Measurements from ENCODE around the gene LRRTM4.
"Not testable (repeated sequence)": the region's sequence is repeated elsewhere in the genome, so short reads cannot be mapped to it uniquely, and the experiment has no call there.

The LRRTM4 gene

DNA sequence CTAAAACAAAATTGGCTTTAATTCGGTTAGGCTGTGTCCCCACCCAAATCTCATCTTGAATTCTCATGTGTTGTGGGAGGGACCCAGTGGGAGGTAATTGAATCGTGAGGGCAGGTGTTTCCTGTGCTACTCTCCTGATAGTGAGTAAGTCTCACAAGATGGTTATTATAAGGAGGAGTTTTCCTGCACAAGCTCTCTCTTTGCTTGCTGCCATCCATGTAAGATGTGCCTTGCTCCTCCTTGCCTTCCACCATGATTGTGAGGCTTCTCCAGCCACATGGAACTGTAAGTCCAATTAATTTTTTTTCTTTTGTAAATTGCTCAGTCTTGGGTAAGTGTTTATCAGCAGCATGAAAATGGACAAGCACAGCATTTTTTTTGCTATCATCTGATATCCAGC lies 476.7 kb downstream of the LRRTM4 start:
- not testable (repeated sequence) for H3K27ac Mint-ChIP-seq, H3K36me3 Mint-ChIP-seq, H3K27me3 Mint-ChIP-seq, H3K4me3 Mint-ChIP-seq, H3K9me3 Mint-ChIP-seq, H3K4me1 Mint-ChIP-seq

DNA sequence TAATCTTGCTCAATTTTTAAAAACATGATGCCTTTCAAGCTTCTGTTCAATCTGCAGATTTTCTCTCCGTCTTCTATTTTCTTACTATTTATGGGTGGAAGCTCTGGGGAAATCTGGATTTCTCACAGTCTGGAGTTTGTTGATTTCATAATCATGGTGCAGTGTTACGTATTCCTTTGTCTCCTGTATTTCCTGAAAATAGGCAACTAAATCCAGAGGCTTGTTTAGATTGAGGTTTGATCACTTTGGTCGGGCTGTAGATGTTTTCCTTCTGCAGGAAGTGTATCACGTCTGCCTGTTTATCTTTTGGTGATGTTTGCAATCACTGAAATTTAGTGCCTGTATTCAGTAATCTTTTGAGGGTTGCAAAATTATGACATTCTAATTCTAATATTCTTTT lies 487.7 kb downstream of the LRRTM4 start:
- Mint-ChIP-seq H3K36me3 (no peaks in the 10 kb centered on the region), H3K27me3 (no peaks in the 10 kb centered on the region), H3K4me1 (no peaks in the 10 kb centered on the region), H3K27ac (no peak overlapping the region), H3K4me3 (no peak overlapping the region), H3K9me3 (peaks cover 5% of the 10 kb centered on the region)

GRCh38 chr2:77029237-77029636 lies 492.9 kb downstream of the LRRTM4 start:
- H3K4me1 Mint-ChIP-seq, H3K4me3 Mint-ChIP-seq, H3K27ac Mint-ChIP-seq, H3K36me3 Mint-ChIP-seq, H3K9me3 Mint-ChIP-seq, H3K27me3 Mint-ChIP-seq: not testable (repeated sequence)

DNA sequence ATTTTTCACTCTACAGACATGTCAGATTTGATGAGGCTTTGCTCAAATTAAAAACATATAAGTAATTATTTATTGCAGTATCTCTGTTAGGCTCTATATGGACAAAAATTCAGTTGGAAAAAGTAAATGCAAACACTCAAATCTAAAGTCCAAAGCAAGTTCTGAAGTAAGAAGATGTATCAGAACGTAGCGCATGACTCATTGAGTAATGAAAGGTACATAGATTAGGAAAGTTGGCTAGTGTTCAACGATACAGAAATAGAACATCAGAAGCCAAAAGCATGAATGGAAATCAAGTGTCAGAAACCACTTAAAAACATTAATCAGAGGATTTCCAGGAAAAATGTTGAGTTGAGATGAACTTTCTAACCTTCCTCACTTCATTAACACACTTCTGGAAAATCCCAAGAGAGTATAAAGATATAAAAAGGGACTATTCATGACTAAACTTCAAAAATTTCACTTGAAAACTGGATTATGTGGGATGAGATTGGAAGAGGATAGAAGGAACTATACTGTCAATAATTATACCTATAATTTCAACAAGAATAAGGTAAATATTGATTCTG lies 494.1 kb downstream of the LRRTM4 start:
- Mint-ChIP-seq H3K27ac (no peak overlapping the region), H3K4me3 (no peak overlapping the region), H3K36me3 (no peaks in the 10 kb centered on the region), H3K4me1 (no peaks in the 10 kb centered on the region), H3K9me3 (peaks cover 5% of the 10 kb centered on the region), H3K27me3 (no peaks in the 10 kb centered on the region)

DNA sequence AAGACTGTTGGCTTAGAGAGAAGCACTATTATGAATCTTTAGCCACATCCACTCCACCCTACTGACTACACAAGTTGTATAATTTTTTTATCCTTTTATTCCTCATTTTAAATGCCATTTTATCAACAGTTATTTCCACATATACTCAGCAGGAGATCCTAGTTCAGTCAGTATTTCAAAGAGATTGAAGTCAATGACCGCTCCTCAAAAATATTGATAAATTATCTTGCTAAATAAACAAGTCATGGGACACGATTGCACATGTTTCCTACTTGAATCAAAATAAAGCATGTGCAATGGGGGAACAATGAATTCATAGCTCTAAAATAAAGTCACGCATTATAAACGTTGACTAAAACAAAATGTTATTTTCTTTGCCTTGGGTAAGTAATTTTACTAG lies 496.5 kb downstream of the LRRTM4 start:
- no peaks in the 10 kb centered on the region for H3K27me3 Mint-ChIP-seq
- H3K9me3 Mint-ChIP-seq: peaks cover 5% of the 10 kb centered on the region
- H3K4me1 Mint-ChIP-seq: no peaks in the 10 kb centered on the region
- no peak overlapping the region for H3K27ac Mint-ChIP-seq
- H3K4me3 Mint-ChIP-seq: no peak overlapping the region
- no peaks in the 10 kb centered on the region for H3K36me3 Mint-ChIP-seq

DNA sequence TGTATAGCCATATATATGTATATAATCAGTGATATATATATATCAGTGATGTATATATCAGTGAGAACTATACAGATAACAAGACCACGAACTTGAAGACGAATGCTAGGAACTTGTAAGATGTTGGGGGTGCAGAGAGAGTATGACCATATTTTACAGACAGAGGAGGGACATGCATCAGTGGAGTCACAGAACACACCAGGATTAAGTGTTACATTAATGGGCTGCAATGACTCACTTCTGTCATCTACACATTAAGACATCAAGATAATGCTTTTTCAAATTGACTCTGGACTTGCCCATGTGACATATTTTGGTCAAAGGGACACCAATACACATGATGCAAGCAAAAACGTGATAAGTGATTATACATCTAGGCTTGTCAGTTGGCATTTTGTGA lies 501.0 kb downstream of the LRRTM4 start:
- no peak overlapping the region for H3K27ac Mint-ChIP-seq
- no peaks in the 10 kb centered on the region for H3K27me3 Mint-ChIP-seq
- no peaks in the 10 kb centered on the region for H3K36me3 Mint-ChIP-seq
- H3K4me1 Mint-ChIP-seq: no peaks in the 10 kb centered on the region
- H3K4me3 Mint-ChIP-seq: no peak overlapping the region
- H3K9me3 Mint-ChIP-seq: no peaks in the 10 kb centered on the region

GRCh38 chr2:77018219-77018618 lies 504.0 kb downstream of the LRRTM4 start:
- Mint-ChIP-seq H3K27me3 (no peaks in the 10 kb centered on the region), H3K36me3 (no peaks in the 10 kb centered on the region), H3K4me1 (no peaks in the 10 kb centered on the region), H3K27ac (no peak overlapping the region), H3K9me3 (no peaks in the 10 kb centered on the region), H3K4me3 (no peak overlapping the region)

- H3K4me1 Mint-ChIP-seq: no peaks in the 10 kb centered on the region
- no peaks in the 10 kb centered on the region for H3K27me3 Mint-ChIP-seq
- H3K4me3 Mint-ChIP-seq: no peak overlapping the region
- H3K36me3 Mint-ChIP-seq: no peaks in the 10 kb centered on the region
- no peaks in the 10 kb centered on the region for H3K9me3 Mint-ChIP-seq
- H3K27ac Mint-ChIP-seq: no peak overlapping the region
Measured at GRCh38 chr2:77017355-77017745, 504.8 kb downstream of the LRRTM4 start.

DNA sequence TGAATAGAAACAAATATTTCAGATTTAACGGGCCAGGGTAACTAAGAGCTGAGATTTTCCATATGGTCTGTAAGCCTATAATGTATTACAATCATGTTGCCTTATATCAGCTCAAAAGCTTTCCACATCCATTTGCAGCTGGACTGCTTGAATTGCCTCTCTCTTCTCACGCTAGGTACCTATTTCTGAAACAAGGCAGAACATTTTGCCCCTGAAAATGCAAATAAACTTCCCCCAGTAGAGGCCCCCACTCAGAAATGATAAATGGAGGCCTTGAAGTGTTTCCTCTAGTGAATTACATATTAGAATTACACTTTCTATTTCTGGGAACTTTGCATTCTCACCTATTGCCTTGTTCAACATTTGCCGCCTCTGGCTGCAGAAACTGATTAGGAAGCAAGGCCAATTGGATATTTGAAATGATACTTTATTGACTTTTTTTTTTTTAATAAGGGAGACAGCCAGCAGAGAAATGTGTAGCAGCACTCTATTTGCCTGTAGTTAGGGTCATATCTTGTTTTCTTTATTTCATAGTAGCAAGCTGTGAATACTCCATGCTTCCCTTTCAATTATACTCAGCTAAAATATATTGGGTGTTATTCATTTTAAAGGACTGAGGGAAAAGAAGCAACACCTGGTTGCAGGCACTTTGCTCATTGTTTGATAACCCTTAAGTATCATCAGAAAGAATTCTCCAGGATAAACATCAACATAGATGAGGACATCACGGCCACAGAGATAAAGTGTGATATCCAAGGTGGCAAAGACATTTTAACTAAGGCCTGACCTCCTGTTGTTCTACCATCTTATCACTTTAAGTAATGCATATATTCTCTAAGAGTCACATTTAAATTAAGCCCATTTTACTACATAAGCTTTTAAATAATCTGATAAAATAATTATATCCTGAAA lies 505.5 kb downstream of the LRRTM4 start:
- Mint-ChIP-seq H3K4me1 (no peaks in the 10 kb centered on the region), H3K4me3 (no peak overlapping the region), H3K9me3 (no peaks in the 10 kb centered on the region), H3K27me3 (no peaks in the 10 kb centered on the region), H3K36me3 (no peaks in the 10 kb centered on the region), H3K27ac (no peak overlapping the region)

DNA sequence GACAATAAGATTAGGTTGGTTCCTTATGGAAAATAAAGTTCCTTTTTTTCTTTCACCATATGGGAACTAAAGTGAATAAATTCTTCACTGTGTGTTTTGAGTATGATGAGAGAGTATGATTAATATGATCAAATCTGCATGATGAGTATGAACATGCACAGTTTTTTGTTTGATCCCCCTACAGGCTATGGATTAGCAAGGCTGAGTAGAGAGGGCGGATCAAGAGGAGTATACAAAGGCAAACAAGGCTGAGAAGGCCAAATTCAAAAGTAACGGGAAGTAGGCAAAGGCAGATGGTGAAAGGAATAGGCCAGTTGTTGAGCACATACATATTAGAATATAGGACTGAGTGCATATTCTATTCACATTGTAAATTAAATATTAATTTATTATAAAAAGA lies 508.2 kb downstream of the LRRTM4 start:
- Mint-ChIP-seq H3K4me1 (no peaks in the 10 kb centered on the region), H3K27me3 (no peaks in the 10 kb centered on the region), H3K27ac (no peak overlapping the region), H3K9me3 (no peaks in the 10 kb centered on the region), H3K4me3 (no peak overlapping the region), H3K36me3 (no peaks in the 10 kb centered on the region)

- Mint-ChIP-seq H3K27me3 (no peaks in the 10 kb centered on the region), H3K9me3 (no peaks in the 10 kb centered on the region), H3K4me1 (no peaks in the 10 kb centered on the region), H3K36me3 (no peaks in the 10 kb centered on the region), H3K27ac (no peak overlapping the region), H3K4me3 (no peak overlapping the region)
Measured at GRCh38 chr2:77013457-77013856, 508.7 kb downstream of the LRRTM4 start.

GRCh38 chr2:77009307-77009706 lies 512.9 kb downstream of the LRRTM4 start:
- no peak overlapping the region for H3K27ac Mint-ChIP-seq
- no peaks in the 10 kb centered on the region for H3K4me1 Mint-ChIP-seq
- no peaks in the 10 kb centered on the region for H3K27me3 Mint-ChIP-seq
- H3K36me3 Mint-ChIP-seq: no peaks in the 10 kb centered on the region
- peaks cover 4% of the 10 kb centered on the region for H3K9me3 Mint-ChIP-seq
- no peak overlapping the region for H3K4me3 Mint-ChIP-seq

GRCh38 chr2:77008853-77009252 lies 513.3 kb downstream of the LRRTM4 start:
- peaks cover 4% of the 10 kb centered on the region for H3K9me3 Mint-ChIP-seq
- H3K4me3 Mint-ChIP-seq: no peak overlapping the region

DNA sequence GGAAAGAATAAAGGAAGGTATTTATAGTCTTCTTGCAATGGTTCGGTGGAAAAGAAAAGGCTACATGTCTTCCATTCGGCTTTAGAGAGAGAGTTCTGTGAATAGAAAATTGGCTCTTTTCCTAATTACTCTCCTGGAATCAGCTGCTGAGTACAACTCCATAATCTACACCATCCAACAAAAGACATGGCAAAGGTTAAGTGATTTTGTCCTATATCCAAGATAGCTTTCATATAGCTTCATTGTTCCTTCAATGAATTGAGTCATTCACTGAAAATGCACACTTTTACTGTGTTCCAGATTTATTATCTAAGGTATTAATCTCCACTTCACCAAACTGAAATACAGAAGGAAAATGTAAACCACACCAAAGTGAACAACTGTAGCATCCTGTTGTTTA lies 514.5 kb downstream of the LRRTM4 start:
- no peak overlapping the region for H3K27ac Mint-ChIP-seq
- H3K9me3 Mint-ChIP-seq: peaks cover 4% of the 10 kb centered on the region
- H3K4me1 Mint-ChIP-seq: no peaks in the 10 kb centered on the region
- H3K36me3 Mint-ChIP-seq: no peaks in the 10 kb centered on the region
- H3K4me3 Mint-ChIP-seq: no peak overlapping the region
- no peaks in the 10 kb centered on the region for H3K27me3 Mint-ChIP-seq

More at GRCh38 chr2:77008853-77009252, 513.3 kb downstream of the LRRTM4 start:
- Mint-ChIP-seq H3K27ac (no peak overlapping the region), H3K27me3 (no peaks in the 10 kb centered on the region), H3K36me3 (no peaks in the 10 kb centered on the region), H3K4me1 (no peaks in the 10 kb centered on the region)

- Mint-ChIP-seq H3K27ac (no peak overlapping the region), H3K4me3 (no peak overlapping the region), H3K36me3 (no peaks in the 10 kb centered on the region), H3K4me1 (no peaks in the 10 kb centered on the region), H3K27me3 (no peaks in the 10 kb centered on the region), H3K9me3 (peaks cover 4% of the 10 kb centered on the region)
Measured at GRCh38 chr2:77005522-77005921, 516.7 kb downstream of the LRRTM4 start.

DNA sequence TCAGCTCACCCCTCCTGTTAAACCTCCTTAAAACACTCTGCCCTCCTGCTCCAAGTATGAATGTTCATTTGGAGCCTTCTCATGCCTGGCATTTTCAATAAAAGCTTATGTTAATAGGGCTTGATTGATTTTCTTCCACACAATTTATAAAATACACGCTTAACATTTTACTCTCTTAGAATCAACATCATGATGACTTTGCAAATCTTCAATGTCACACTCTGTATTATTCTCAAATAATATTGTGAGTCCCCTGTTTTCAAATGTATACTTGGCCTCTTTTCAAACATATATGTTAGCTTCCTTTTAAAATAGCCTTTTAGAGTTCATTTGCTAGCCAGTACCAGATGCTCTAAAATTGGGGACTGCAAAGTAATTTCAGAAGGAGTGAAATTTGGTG lies 520.3 kb downstream of the LRRTM4 start:
- Mint-ChIP-seq H3K4me1 (no peaks in the 10 kb centered on the region), H3K27me3 (no peaks in the 10 kb centered on the region), H3K27ac (no peak overlapping the region), H3K4me3 (no peak overlapping the region), H3K9me3 (peaks cover 14% of the 10 kb centered on the region), H3K36me3 (no peaks in the 10 kb centered on the region)

GRCh38 chr2:76998704-76999103 lies 523.5 kb downstream of the LRRTM4 start:
- no peaks in the 10 kb centered on the region for H3K36me3 Mint-ChIP-seq
- no peaks in the 10 kb centered on the region for H3K27me3 Mint-ChIP-seq
- H3K9me3 Mint-ChIP-seq: peaks cover 10% of the 10 kb centered on the region
- no peak overlapping the region for H3K4me3 Mint-ChIP-seq
- no peak overlapping the region for H3K27ac Mint-ChIP-seq
- H3K4me1 Mint-ChIP-seq: no peaks in the 10 kb centered on the region

All from activated naive CD4-positive, alpha-beta T cell treated with anti-CD3 and anti-CD28 coated beads, Interleukin-2, amount 50 U/mL, for 24 hours (primary cell).